GM10266 (cell line): ENCODE results near the gene FES.

ENCODE experiments used
- DNase-seq: peaks from one replicate; pipeline ENCODE4 v3.0.0; 2012; ENCODE audit errors: extremely low spot score
- CTCF ChIP-seq: IDR thresholded peaks from 2 replicates; pipeline ENCODE4 v1.5.1; 2012; ENCODE audit warnings: mild to moderate bottlenecking, low read depth; ENCODE audit not compliant: control insufficient read depth, insufficient read depth; ENCODE audit errors: missing control alignments

The FES gene

DNA sequence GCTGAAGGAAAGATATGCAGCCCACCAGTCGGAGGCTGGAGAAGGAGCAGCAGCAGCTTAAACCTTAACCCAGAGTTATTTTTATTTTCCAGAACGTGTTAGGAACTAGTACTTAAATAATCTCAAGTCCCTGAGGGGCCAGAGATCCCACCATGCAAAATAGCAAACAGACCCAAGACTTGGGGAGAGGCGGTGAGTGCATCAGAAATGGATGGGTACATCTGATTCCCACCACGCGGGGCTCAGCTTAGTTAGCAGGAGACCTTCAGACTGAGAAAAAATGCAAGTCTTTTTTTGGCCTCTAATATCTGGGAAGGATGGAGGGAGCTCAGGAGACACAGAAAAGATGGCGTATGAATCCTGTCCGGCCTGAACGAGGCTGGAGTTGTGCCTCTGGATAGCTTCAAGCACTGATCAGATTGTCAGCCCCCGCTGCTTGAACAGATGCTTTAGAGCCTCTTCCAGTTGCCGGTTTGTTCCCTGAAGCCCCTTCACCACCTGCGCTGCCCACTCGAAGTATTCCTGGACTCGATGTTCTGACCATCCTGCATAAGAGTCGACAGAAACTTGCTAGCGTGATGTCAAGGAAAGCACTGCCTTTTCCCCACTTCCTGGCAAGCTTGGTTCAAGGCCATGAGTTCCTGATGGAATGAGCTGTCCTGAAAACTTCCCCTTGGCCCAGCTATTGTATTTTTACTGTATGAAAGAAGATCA lies 46.7 kb downstream of the FES start:
- no peak for DNase-seq
- no peak for TF ChIP-seq CTCF

DNA sequence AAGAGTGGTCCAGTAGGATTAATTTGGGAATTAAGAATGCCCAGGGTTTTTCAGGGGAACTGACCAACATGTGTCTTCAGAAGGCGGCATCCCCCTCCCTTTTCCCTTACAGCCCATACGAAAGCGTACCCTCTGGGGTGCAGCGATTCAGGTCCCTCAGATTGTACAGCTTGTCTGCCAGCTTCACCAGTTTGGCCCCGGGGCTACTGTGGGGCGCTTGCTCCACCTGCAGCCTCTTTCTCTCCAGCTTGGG lies 47.2 kb downstream of the FES start:
- no peak for DNase-seq

DNA sequence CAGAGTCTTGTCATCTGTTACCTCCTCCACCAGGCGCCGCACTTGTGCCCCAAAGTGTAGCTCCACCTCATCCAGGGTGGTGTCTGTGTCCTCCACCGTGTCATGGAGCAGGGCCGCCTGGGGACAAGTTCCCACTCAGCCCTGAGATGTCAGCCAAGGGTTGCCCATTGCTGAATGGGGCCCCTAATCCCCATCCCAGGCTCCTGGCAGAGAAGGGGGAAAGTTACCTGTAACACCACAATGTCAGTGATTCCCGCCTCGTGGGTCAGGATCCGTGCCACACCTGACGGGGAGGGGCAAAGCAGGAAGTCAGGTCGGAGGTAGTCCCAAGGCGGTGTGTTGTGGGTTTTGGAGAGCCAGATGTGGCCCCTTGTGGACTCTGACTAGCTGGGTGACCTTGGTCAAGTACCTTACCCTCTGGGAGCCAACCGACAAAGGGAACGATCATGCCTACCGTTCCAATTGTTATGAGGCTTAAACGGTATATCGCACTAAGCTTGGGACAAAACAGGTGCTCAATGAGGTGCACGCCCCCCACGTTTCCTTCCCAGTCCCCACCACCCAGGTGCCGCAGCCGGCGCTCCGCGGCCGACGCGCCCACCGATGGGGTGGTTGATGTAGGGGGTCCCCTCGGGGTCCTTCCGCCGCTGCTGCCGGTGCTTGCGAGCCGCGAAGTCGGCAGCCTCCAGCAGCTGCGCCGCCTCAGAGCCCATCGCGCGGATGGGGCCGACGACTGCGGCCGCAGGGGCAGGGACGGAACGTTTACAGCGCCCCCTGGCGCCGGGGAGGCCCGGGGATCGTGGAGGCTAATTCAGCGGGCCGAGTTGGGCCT lies 47.7 kb downstream of the FES start, which contains the start of gene HDDC3:
Gene HDDC3 (minus strand): TSS at position 722 of the 832 bp plus-strand sequence. CDS start 9 bp downstream, at position 713.
- TF ChIP-seq CTCF = peak; percentile 99
- peak; percentile 89 for DNase-seq

More for the DNA sequence above, 47.2 kb downstream of the FES start:
- no peak for TF ChIP-seq CTCF

- TF ChIP-seq CTCF = no peak
- no peak for DNase-seq
Measured at GRCh38 chr15:90932660-90932991, 48.3 kb downstream of the FES start.

DNA sequence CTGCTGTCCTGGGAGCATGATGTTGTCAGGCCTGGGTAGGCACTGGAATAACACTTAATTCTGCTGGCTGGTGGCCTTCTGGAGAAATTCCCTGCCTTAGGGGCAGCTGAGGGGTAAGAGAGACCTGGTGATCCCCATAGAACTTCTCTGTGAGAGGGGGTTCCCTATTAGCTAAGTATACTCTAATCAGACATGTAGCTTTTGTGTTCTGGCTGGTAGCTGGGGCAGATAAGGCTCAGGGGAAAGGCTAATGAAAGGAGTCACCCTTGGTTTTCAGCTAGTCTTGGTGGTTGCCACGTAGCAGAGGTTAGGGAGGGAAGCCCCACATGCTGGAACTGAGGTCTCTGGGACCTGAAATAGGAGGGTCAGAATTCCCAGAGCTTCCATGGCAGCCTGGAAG lies 49.0 kb downstream of the FES start:
- no peak for TF ChIP-seq CTCF

GRCh38 chr15:90934256-90934948 lies 50.1 kb downstream of the FES start:
- TF ChIP-seq CTCF = peak; percentile 98
- DNase-seq = peak; percentile 89

More for the DNA sequence above, 49.0 kb downstream of the FES start:
- no peak for DNase-seq
